Kidney epithelial cell (primary cell): ENCODE measurements around the gene GFM1. TPM values are rescaled to one million over a fixed set of nuclear protein-coding genes. Genes with fewer than 3 reads are reported as not detected.
"Not testable (repeated sequence)": the region's sequence is repeated elsewhere in the genome, so short reads cannot be mapped to it uniquely, and the experiment has no call there.

ENCODE experiments used
- DNase-seq: peaks from one replicate; pipeline ENCODE4 v3.0.0-alpha.2; 2010; ENCODE audit warnings: low read depth
- H3K27me3 ChIP-seq: 2 replicates; pipeline ENCODE4 v1.6.0; 2011; ENCODE audit warnings: low read length; ENCODE audit not compliant: control insufficient read depth, insufficient read depth
- H3K36me3 ChIP-seq: 2 replicates; pipeline ENCODE4 v1.5.1; 2011; ENCODE audit warnings: low read length; ENCODE audit not compliant: control insufficient read depth, insufficient read depth
- H3K4me3 ChIP-seq: 2 replicates; pipeline ENCODE4 v1.5.1; 2011; ENCODE audit warnings: low read depth, mild to moderate bottlenecking, control low read depth, low read length
- total RNA-seq: library from RNA; depleted of rRNA; stranded (reverse); fragments of >200 nt; gene quantifications from 2 replicates; pipeline ENCODE4 v1.2.3, GENCODE V29; 2015
- TF ChIP-seq, protein P1 (sequence below): IDR thresholded peaks from 2 replicates; pipeline ENCODE4 v1.5.1; 2011; ENCODE audit warnings: mild to moderate bottlenecking, moderate library complexity, low read length, control low read depth, inconsistent platforms; ENCODE audit not compliant: insufficient read depth, poor library complexity, severe bottlenecking

GFM1 gene
- total RNA-seq, 1 donor from 2014 or later, result 55.0 TPM

DNA sequence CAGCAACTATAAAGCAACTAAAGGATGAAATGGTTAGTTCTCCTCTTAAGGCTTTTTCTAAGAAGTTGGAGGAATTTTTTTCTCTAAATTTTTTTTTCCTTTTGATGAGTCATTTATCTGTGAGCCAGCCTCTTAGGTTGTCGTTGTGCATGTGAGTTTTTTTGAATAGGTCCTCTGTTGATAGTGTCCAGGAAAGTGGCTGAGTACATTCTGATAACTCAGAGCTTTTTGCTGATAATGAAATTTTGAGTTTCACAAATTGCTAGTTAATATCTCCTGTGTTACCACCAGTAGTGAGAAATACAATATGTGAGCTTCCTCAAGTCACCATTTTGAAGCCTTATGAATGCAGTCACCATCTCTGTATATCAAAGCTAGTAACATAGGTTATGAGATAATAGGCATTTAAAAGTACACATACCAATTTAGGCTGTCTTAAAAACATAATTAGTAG, 35.2 kb downstream of the GFM1 start:
- Histone ChIP-seq H3K36me3 (no peaks in the 10 kb centered on the region), H3K4me3 (no peak overlapping the region), H3K27me3 (no peaks in the 10 kb centered on the region)
- TF ChIP-seq, protein P1, sequence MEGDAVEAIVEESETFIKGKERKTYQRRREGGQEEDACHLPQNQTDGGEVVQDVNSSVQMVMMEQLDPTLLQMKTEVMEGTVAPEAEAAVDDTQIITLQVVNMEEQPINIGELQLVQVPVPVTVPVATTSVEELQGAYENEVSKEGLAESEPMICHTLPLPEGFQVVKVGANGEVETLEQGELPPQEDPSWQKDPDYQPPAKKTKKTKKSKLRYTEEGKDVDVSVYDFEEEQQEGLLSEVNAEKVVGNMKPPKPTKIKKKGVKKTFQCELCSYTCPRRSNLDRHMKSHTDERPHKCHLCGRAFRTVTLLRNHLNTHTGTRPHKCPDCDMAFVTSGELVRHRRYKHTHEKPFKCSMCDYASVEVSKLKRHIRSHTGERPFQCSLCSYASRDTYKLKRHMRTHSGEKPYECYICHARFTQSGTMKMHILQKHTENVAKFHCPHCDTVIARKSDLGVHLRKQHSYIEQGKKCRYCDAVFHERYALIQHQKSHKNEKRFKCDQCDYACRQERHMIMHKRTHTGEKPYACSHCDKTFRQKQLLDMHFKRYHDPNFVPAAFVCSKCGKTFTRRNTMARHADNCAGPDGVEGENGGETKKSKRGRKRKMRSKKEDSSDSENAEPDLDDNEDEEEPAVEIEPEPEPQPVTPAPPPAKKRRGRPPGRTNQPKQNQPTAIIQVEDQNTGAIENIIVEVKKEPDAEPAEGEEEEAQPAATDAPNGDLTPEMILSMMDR, result no peak
- DNase-seq, result no peak

DNA sequence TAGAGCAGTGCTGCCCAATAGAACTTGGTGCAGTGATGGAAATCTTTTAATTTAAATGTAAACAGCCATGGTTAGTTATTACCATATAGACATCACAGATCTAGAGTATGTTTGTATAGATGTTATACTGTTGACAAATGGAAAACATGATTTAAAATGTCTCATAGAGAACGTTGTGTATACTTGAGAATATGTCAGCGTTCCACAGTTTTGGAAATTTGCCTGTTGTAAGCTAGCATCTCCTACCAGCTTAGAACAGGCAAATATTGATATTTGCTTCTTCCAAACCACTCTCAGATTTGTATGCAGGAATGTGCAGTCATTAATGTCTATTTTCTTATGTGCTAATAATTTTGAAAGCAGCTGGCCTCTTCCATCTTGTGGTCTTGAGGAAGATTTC, 36.5 kb downstream of the GFM1 start:
- Histone ChIP-seq H3K4me3 (no peak overlapping the region), H3K36me3 (no peaks in the 10 kb centered on the region), H3K27me3 (no peaks in the 10 kb centered on the region)
- DNase-seq, result no peak
- TF ChIP-seq, protein P1, result no peak

DNA sequence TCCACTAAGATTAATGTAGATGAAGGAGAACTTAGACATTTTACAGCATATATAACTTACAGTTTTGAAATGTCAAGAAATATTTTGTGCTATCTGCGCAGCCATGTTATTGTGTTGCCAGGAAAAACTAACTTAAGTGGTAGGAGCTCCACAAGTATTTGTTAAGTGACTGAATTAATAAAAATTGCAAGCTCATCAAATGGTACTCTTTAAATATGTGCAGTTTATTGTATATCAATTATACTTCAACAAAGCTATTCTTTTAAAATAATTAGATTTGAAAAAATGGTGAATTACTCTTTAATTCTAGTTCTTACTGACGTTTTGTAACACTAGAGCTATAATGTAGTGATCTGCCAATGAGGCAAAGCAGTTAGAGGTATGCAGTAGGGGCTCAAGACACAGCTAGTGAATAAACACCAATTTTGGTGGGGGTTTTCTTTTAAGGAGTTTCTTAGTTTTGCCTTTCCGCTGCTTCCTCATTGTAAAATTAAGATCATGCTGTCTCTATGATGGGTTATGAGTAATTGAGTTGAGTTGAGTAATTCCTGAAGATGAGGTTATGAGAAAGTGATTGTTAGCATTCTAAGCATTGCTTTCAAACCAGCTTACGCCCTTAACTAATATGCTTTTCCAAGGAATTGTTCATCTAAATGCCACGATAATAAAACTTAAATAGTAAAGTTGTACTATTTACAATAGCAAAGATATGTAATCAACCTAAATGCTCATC, 39.1 kb downstream of the GFM1 start:
- TF ChIP-seq, protein P1, result no peak

DNA sequence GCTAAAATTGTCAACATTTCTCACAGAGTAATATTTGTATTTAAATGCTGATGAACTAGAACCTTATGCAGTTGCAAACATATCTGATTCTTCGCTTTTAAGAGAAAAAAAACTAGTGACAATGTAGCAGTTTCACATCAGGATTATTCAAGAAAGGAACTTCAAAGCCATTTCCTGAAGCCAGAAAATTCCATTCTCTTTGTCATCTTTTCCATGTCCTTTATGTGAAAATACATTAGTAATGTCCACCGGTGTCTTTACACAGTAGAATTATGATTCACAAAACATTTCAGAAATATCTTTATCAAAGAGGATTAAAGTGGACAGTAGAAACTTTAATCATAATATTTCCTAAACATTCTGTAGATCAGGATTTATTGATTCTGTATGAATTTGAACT, 40.8 kb downstream of the GFM1 start:
- Histone ChIP-seq H3K36me3 (no peaks in the 10 kb centered on the region), H3K4me3 (no peak overlapping the region), H3K27me3 (no peaks in the 10 kb centered on the region)
- TF ChIP-seq, protein P1, result no peak
- DNase-seq, result no peak

More for the DNA sequence above, 39.1 kb downstream of the GFM1 start:
- Histone ChIP-seq H3K27me3 (no peaks in the 10 kb centered on the region), H3K36me3 (no peaks in the 10 kb centered on the region), H3K4me3 (no peak overlapping the region)
- no peak for DNase-seq

DNA sequence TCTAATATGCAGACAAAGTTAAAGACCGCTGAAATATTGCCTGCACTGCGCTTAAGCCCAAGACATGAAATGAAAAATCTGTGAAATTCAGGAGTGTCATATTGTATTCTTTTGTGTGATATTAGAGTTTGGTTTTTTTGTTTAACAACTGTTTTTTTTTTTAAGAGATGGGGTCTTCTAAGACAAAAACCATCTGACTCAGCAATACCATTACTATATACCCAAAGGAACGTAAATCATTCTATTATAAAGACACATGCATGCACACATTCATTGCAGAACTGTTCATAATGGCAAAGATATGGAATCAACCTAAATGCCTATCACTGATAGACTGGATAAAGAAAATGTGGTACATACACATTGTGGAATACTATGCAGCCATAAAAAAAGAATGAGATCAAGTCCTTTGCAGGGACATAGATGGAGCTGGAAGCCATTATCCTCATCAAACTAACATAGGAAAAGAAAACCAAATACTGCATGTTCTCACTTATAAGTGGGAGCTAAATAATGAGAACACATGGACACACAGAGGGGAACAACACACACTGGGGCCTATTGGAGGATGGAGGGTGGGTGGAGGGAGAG, 49.6 kb downstream of the GFM1 start:
- not testable (repeated sequence) for H3K27me3 ChIP-seq, H3K36me3 ChIP-seq, H3K4me3 ChIP-seq, DNase-seq

DNA sequence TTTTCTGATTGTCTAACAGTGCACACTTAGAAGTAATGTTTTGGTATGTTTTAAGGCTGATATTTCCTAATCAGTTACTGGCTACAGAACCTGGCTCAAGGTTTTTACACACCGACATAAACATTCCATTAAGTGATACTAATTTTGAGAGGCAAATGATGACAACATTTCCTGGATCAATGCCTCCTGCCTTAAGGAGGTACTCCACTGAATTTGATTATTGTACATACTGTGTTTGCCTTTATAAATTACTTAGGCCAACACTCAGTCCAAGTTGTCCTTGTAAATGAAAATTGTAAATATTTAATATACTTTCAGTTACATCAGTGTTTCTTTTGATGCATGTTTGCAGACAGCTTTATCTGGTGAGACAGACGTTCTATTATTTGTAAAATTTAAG, 52.3 kb downstream of the GFM1 start:
- TF ChIP-seq, protein P1, result no peak
- no peak for DNase-seq
- no peaks in the 10 kb centered on the region for H3K27me3 ChIP-seq
- no peak overlapping the region for H3K4me3 ChIP-seq
- no peaks in the 10 kb centered on the region for H3K36me3 ChIP-seq
